Activated CD4-positive, alpha-beta T cell treated with anti-CD3 and anti-CD28 coated beads, Interleukin-2, amount 10 ng/mL, durations not matched to agents 24 days and 14 days (primary cell): ENCODE measurements around the gene COX4I1. TPM values are rescaled to one million over a fixed set of nuclear protein-coding genes. Genes with fewer than 3 reads are reported as not detected.
"Not testable (repeated sequence)": the region's sequence is repeated elsewhere in the genome, so short reads cannot be mapped to it uniquely, and the experiment has no call there.

Experiments
- DNase-seq: peaks from one replicate; pipeline ENCODE4 v3.0.0; 2022
- H3K27ac Mint-ChIP-seq: one replicate; pipeline ENCODE4 v1.8.0; 2022; ENCODE audit warnings: mild to moderate bottlenecking, mixed read lengths
- H3K27me3 Mint-ChIP-seq: one replicate; pipeline ENCODE4 v1.8.0; 2022; ENCODE audit warnings: mixed read lengths
- H3K36me3 Mint-ChIP-seq: one replicate; pipeline ENCODE4 v1.8.0; 2022; ENCODE audit warnings: low read depth, mild to moderate bottlenecking, mixed read lengths
- H3K4me1 Mint-ChIP-seq: one replicate; pipeline ENCODE4 v1.8.0; 2021; ENCODE audit warnings: mixed read lengths
- H3K4me3 Mint-ChIP-seq: one replicate; pipeline ENCODE4 v1.8.0; 2022; ENCODE audit warnings: mild to moderate bottlenecking, moderate library complexity, mixed read lengths
- H3K9me3 Mint-ChIP-seq: one replicate; pipeline ENCODE4 v1.8.0; 2021; ENCODE audit warnings: mixed read lengths
- intact Hi-C: fragments of 100-400 bp; cut with micrococcal nuclease; formaldehyde crosslinking; loops from one replicate; pipeline ENCODE4 v1.15.1; 2023
- total RNA-seq: library from RNA; stranded (reverse); gene quantifications from 2 replicates; pipeline ENCODE4 v1.2.3, GENCODE V29; 2022

COX4I1 gene
- total RNA-seq, 1 donor from 2014 or later: 569 TPM

DNA sequence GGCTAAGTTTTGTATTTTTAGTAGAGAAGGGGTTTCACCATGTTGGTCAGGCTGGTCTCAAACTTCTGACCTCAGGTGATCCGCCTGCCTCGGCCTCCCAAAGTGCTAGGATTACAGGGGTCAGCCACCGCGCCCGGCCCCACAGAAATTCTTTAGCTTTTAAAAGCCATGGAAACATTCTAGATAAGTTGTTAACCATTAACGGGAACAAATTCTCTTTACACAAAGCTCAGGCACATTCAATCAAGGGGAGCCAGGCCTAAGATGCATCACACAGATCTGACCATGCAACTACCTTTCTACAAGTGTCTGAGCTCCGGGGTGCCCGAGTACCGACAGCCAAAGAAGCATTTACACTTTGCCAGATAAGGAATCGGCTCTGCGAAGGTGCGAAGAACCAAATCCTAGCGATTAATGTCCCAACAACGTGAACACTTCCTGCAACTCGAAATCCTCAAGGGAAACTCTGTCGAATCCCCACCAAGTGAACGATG, 1.2 kb upstream of the COX4I1 start:
- peak overlapping the region; percentile 64 for H3K27ac Mint-ChIP-seq
- H3K36me3 Mint-ChIP-seq: peaks cover 55% of the 10 kb centered on the region
- H3K4me1 Mint-ChIP-seq: peaks cover 42% of the 10 kb centered on the region
- H3K27me3 Mint-ChIP-seq: no peaks in the 10 kb centered on the region
- peak; percentile 65 for DNase-seq
- no peaks in the 10 kb centered on the region for H3K9me3 Mint-ChIP-seq
- intact Hi-C loops: loop anchor here (2.0 kb wide), 2 partner anchors 110 to 244 kb away; partner anchors contain the start of gene GINS2
- H3K4me3 Mint-ChIP-seq: peak overlapping the region; percentile 92

DNA sequence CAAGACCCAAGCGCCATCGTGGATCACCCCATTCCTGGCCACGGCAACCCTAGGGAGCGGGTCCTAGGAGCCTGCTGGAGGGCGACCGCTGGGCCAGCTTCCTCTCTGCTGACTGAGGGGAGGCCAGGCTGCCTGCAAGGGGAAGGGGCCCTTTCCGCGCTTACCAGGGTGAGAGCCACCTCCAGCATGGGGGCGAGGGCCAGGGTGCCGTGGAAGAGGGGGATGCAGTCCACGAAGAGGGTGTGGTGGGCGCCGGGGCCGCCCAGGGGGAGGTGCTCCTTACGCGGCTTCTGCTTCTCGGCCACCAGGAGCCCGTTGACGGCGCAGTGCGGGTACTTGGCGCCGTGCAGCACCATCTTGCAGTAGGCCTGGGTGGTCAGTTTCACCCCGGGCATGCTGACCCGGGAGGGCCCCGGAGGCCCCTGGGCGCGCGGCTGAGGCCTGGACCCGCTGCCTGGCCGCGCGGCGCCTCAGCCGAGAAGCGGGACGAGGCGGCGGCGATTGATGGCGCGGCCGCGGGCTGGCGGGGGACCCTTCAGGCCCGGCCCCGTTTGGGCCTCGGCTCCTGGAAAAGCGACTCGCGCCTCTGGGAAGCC, 496 bp upstream of the COX4I1 start:
- H3K27me3 Mint-ChIP-seq: no peaks in the 10 kb centered on the region
- peak; percentile 82 for DNase-seq
- H3K36me3 Mint-ChIP-seq: peaks cover 59% of the 10 kb centered on the region
- peaks cover 46% of the 10 kb centered on the region for H3K4me1 Mint-ChIP-seq
- H3K9me3 Mint-ChIP-seq: no peaks in the 10 kb centered on the region
- peak overlapping the region; percentile 92 for H3K4me3 Mint-ChIP-seq
- H3K27ac Mint-ChIP-seq: peak overlapping the region; percentile 97
- intact Hi-C loops: loop anchor here (2.0 kb wide), 2 partner anchors 110 to 244 kb away; partner anchors contain the start of gene GINS2

DNA sequence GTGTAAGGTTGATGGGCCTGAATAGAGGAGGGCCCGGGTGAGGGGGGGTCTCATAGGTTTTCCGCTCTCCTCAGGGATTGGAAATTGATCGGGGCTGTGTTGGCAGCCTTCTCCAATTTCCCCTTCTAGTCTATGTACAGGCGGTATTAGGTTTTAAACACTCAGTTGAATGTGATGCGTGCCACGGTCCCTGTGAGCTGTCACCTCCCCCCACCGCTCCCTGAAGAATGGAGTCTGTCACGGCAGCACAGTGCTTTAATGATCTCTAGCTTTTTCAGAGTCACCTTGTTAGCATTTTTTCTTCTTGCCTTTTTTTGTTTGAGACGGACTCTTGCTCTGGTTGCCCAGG, 800 bp downstream of the COX4I1 start:
- Mint-ChIP-seq H3K27me3 (no peaks in the 10 kb centered on the region), H3K27ac (peak overlapping the region; percentile 92), H3K36me3 (peaks cover 60% of the 10 kb centered on the region), H3K9me3 (no peaks in the 10 kb centered on the region), H3K4me3 (peak overlapping the region; percentile 92), H3K4me1 (peaks cover 48% of the 10 kb centered on the region)
- DNase-seq: no peak
- intact Hi-C loops: no loop called here

DNA sequence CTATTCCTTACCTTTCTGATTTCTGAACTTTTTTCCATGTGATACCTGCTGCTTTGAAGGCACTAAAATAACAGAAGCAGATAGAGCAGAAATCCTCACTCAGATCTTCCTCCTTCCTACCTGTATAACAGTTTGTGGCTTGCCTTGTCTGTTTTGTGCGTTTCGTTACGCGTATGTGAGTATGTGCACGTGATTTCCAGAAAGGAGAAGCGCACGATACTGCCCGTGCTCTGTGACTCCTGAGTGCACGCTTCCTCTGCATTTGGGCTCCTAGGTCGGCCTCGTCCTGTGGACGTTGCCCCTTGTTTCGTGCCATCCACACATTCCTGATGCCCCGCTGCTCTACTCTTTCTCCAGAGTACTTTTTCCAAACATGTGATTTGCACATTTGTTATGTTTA, 4.1 kb downstream of the COX4I1 start:
- DNase-seq: no peak
- Mint-ChIP-seq H3K27me3 (no peaks in the 10 kb centered on the region), H3K9me3 (no peaks in the 10 kb centered on the region), H3K4me3 (no peak overlapping the region), H3K36me3 (peaks cover 60% of the 10 kb centered on the region), H3K4me1 (peaks cover 27% of the 10 kb centered on the region), H3K27ac (no peak overlapping the region)
- intact Hi-C loops: no loop called here

DNA sequence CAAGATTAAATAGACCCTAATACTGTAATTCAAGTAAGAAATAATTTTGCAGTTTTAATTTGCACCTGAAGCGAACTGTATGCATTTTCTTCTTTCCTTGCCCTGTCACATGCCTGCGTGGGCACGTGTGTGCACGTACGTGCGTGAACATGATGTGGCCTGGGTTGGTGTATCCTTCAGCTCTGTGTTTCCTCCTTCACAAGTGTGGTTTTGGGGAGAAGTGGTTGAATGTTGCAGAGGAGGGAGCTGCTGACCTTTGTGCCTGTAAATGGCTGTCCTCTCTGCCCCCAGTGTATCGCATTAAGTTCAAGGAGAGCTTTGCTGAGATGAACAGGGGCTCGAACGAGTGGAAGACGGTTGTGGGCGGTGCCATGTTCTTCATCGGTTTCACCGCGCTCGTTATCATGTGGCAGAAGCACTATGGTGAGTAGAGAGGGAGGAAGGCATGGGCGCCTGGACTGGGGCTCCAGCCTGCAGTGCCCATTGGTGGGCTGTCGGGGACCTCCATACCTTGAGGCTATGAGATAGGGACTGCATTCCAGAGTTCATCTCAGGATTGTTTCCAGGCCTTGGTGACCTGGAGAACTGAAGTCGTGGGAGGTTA, 6.0 kb downstream of the COX4I1 start:
- peaks cover 57% of the 10 kb centered on the region for H3K36me3 Mint-ChIP-seq
- DNase-seq: no peak
- no peaks in the 10 kb centered on the region for H3K9me3 Mint-ChIP-seq
- H3K4me3 Mint-ChIP-seq: no peak overlapping the region
- intact Hi-C loops: no loop called here
- no peak overlapping the region for H3K27ac Mint-ChIP-seq
- H3K4me1 Mint-ChIP-seq: peaks cover 24% of the 10 kb centered on the region
- no peaks in the 10 kb centered on the region for H3K27me3 Mint-ChIP-seq

DNA sequence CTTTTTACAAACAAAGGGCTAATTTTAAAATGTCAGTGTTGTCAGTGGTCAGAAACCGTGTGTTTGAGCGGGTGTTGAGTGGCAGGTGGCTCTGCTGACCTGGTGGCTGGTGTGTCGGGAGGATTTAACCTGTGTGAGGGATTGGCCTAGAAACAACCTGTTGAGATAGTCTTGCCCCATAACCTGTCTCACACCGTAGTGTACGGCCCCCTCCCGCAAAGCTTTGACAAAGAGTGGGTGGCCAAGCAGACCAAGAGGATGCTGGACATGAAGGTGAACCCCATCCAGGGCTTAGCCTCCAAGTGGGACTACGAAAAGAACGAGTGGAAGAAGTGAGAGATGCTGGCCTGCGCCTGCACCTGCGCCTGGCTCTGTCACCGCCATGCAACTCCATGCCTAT, 7.0 kb downstream of the COX4I1 start:
- no peaks in the 10 kb centered on the region for H3K9me3 Mint-ChIP-seq
- H3K27ac Mint-ChIP-seq: no peak overlapping the region
- peaks cover 2% of the 10 kb centered on the region for H3K27me3 Mint-ChIP-seq

DNA sequence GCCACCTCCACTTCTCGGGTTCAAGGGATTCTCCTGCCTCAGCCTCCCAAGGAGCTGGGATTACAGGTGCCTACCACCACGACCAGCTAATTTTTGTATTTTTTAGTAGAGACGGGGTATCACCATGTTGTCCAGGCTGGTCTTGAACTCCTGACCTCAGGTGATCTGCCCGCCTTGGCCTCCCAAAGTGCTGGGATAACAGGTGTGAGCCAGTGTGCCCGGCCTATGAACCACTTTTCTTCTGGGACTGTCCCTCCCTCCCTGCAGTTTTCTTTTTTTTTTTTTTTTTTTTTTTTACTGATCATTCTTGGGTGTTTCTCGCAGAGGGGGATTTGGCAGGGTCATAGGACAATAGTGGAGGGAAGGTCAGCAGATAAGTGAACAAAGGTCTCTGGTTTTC, 7.8 kb downstream of the COX4I1 start:
- H3K9me3 Mint-ChIP-seq, DNase-seq, H3K27me3 Mint-ChIP-seq, H3K4me1 Mint-ChIP-seq, H3K4me3 Mint-ChIP-seq, intact Hi-C loops, H3K27ac Mint-ChIP-seq: not testable (repeated sequence)
- H3K36me3 Mint-ChIP-seq: peaks cover 40% of the 10 kb centered on the region

More for the DNA sequence above, 7.0 kb downstream of the COX4I1 start:
- DNase-seq: no peak
- Mint-ChIP-seq H3K36me3 (peaks cover 48% of the 10 kb centered on the region), H3K4me3 (no peak overlapping the region), H3K4me1 (peaks cover 16% of the 10 kb centered on the region)
- intact Hi-C loops: no loop called here

DNA sequence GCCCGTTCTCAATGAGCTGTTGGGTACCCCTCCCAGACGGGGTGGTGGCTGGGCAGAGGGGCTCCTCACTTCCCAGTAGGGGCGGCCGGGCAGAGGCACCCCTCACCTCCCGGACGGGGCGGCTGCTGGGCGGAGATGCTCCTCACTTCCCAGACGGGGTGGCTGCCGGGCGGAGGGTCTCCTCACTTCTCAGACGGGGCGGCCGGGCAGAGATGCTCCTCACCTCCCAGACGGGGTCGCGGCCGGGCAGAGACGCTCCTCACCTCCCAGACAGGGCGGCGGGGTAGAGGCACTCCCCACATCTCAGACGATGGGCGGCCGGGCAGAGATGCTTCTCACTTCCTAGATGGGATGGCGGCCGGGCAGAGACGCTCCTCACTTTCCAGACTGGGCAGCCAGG, 8.6 kb downstream of the COX4I1 start:
- DNase-seq, H3K27ac Mint-ChIP-seq, intact Hi-C loops, H3K4me1 Mint-ChIP-seq, H3K4me3 Mint-ChIP-seq, H3K9me3 Mint-ChIP-seq: not testable (repeated sequence)
- peaks cover 15% of the 10 kb centered on the region for H3K27me3 Mint-ChIP-seq
- peaks cover 36% of the 10 kb centered on the region for H3K36me3 Mint-ChIP-seq

DNA sequence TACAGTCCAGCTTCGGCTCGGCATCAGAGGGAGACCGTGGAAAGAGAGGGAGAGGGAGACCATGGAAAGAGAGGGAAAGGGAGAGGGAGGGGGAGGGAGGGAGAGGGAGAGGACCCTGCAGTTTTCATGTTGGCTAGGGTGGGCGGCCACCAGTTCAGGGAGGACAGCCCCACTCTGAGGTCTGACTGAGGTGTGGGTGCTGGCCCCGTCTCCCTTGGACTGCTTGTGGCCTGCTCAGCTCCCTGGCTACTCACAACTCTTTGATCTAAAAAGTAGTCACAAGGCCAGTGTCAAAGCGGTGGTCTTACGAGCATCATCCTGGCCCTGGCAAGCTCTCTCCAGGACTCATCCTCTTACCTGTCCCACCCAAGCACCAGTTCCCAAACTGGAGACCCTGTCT, 9.4 kb downstream of the COX4I1 start:
- Mint-ChIP-seq H3K9me3 (no peaks in the 10 kb centered on the region), H3K4me1 (peaks cover 5% of the 10 kb centered on the region), H3K4me3 (no peak overlapping the region), H3K36me3 (peaks cover 27% of the 10 kb centered on the region), H3K27me3 (peaks cover 17% of the 10 kb centered on the region), H3K27ac (no peak overlapping the region)
- intact Hi-C loops: no loop called here
- DNase-seq: no peak

DNA sequence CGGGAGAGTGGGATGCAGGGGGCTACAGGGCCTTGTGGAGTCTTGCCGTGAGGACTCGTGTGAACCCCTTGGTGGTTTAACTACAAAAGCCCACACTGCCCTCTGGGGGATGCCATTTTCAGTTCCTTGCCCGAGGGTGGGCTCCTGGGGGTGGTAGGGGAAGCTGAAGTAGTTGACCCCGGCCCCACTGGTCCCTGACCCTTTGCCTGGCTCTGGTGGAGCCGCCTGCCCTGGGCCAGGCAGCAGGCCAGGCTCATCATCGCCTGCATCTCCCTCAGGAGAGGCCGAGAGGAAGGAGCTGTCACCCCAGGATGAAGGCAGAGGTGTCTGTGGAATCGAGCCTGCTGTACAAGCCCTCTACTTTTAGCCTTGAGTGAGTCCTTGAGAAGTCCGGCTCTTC, 10.2 kb downstream of the COX4I1 start:
- H3K36me3 Mint-ChIP-seq: peaks cover 23% of the 10 kb centered on the region
- no peaks in the 10 kb centered on the region for H3K9me3 Mint-ChIP-seq
- intact Hi-C loops: loop anchor here (10.0 kb wide), 1 partner anchor 715 kb away; no protein-coding TSS in a partner anchor
- no peak overlapping the region for H3K27ac Mint-ChIP-seq
- peaks cover 17% of the 10 kb centered on the region for H3K27me3 Mint-ChIP-seq
- H3K4me1 Mint-ChIP-seq: peaks cover 5% of the 10 kb centered on the region
- no peak for DNase-seq
- no peak overlapping the region for H3K4me3 Mint-ChIP-seq

DNA sequence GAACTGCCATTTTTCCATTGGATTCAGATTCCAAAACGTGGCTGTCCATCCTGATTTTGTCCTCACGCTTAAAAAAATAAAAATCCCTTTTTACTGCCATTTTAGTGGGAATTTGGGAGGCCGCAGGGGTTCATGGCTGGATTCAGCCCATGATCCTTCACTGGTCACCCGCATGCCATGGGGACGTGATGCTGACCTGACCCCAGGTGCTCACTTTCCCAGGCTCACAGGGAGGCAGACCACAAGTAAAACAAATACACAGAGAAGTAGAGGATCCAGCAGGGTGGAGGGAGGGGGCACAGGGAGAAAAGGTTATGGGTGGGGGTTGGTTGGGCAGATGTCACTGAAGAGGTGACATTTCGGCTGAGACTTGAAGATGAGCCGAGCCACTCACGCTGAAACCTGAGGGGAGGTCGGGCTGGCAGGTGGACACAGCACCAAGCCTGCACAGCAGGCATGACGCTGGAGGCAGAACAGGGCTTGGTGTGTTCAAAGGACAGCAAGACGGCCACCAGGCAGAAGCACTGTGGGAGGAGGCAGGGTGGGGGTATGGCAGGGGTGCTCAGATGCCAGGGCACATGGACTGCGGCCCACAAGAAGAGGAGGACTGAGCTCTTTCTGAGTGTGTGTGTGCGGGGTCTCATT, 10.7 kb downstream of the COX4I1 start:
- no peak for DNase-seq
- Mint-ChIP-seq H3K4me3 (no peak overlapping the region), H3K27ac (no peak overlapping the region), H3K9me3 (no peaks in the 10 kb centered on the region), H3K27me3 (peaks cover 17% of the 10 kb centered on the region), H3K4me1 (peaks cover 3% of the 10 kb centered on the region), H3K36me3 (peaks cover 17% of the 10 kb centered on the region)
- intact Hi-C loops: loop anchor here (10.0 kb wide), 1 partner anchor 715 kb away; no protein-coding TSS in a partner anchor

DNA sequence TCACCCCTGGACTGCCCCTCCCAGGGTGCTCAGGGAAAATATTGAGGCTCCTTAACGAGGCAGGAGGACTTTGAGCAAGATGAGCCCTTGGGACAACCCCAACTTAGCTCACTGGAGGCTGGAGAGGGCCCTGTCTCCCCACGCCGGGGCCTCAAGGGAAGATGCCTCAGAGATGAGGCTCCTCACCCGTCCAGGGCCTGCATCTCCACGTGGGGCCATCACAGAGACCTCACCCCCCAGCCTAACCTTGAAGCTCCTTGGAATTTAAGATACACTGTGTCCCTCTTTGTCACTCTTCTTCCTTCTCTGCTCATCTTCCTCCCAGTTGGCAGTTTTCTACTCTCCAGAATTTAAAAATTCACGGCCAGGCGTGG, 11.2 kb downstream of the COX4I1 start:
- H3K9me3 Mint-ChIP-seq: no peaks in the 10 kb centered on the region
- H3K36me3 Mint-ChIP-seq: peaks cover 12% of the 10 kb centered on the region
- no peak overlapping the region for H3K27ac Mint-ChIP-seq
- peaks cover 17% of the 10 kb centered on the region for H3K27me3 Mint-ChIP-seq
- intact Hi-C loops: loop anchor here (10.0 kb wide), 1 partner anchor 714 kb away; no protein-coding TSS in a partner anchor
- no peaks in the 10 kb centered on the region for H3K4me1 Mint-ChIP-seq
- DNase-seq: no peak
- H3K4me3 Mint-ChIP-seq: no peak overlapping the region

DNA sequence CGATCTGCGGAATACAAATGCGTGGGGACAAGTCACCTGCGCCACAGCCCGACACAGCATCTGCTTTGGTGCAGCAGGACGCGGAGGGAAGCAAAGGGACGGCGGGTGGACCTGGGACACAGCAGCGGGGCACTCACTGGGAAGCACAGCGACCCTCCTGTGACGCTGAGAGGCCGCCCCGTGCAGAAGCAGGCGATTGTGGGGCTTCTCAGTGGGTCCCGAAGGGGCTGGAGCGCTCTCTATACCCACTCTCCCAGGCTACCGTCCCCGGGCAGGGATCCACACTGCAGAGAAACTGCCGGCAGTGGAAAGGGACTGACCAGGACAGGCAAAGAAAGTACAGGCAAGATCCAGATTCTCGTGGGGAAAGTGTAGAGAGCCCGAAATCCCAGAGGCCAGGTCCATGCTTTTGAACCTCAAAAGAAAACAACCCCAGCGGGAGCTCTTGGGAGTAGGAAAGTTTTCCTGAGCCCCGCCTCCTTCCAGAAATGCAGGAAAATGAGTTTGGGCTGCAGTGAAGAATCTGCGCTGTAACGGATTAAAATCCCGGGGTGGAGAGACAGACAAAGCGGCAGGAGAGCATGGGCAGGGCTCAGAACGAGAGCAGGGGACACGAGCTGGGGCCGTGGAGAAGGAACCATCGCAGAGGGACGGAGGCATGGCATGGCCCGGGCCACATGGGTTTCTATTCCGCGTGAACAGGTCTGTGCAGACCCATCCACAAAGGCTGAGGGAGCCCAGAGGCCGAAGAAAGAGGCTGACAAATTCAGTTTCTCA, 12.7 kb downstream of the COX4I1 start:
- intact Hi-C loops: loop anchor here (10.0 kb wide), 1 partner anchor 713 kb away; no protein-coding TSS in a partner anchor
- Mint-ChIP-seq H3K4me1 (no peaks in the 10 kb centered on the region), H3K27me3 (peaks cover 19% of the 10 kb centered on the region), H3K4me3 (no peak overlapping the region), H3K9me3 (no peaks in the 10 kb centered on the region), H3K27ac (no peak overlapping the region), H3K36me3 (no peaks in the 10 kb centered on the region)
- DNase-seq: no peak
